Keratinocyte (primary cell): Measurements from ENCODE around the gene INCA1.

ENCODE experiments used
- EZH2 ChIP-seq: IDR thresholded peaks from one replicate; pipeline ENCODE4 v1.6.1; 2012; ENCODE audit warnings: inconsistent platforms, mild to moderate bottlenecking, low read length, moderate library complexity
- TF ChIP-seq, protein P1 (sequence below), 3 experiments: IDR thresholded peaks in 1 of 3; conservative IDR thresholded peaks in 1 of 3; optimal IDR thresholded peaks in 1 of 3; 2 replicates in 2 of 3; 3 replicates in 1 of 3; pipeline versions ENCODE3 to v1.5.1; 2011; ENCODE audit warnings: low read length in 3 of 3, mild to moderate bottlenecking in 3 of 3, moderate library complexity in 2 of 3, control low read depth in 1 of 3, inconsistent platforms in 1 of 3; ENCODE audit not compliant: insufficient read depth in 2 of 3; ENCODE audit errors: extremely low read depth in 1 of 3

DNA sequence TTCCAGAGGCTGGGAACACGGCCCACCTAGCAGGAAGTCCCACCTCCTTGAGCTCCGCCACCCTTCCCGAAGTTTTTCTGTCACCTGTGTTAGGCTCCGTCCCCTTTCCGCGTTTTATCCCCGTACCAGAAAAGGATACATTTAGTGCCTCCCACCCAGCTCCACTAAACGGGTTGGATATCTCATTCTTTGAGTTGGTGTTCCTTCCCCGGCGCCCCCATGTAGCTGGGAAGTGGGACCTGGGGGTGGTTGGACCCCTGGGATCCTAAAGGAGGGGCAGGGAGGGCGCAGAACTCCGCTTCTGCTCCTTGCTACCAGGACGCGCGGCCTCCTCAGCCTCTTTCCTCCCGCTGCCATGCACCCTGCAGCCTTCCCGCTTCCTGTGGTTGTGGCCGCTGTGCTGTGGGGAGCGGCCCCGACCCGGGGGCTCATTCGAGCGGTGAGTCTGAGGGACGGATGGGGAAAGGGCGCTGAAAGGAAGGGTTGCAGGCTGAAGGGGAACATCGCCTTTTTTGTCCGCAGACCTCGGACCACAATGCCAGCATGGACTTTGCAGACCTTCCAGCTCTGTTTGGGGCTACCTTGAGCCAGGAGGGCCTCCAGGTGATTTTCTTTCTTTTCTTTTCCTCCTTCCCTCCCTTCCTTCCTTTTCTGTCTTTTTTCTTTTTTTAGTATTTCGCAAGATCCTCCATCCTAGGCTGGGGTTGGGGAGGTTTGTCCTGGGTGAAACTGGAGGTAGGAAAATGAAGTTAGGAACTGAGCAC, 56.6 kb downstream of the INCA1 start:
- TF ChIP-seq, protein P1, sequence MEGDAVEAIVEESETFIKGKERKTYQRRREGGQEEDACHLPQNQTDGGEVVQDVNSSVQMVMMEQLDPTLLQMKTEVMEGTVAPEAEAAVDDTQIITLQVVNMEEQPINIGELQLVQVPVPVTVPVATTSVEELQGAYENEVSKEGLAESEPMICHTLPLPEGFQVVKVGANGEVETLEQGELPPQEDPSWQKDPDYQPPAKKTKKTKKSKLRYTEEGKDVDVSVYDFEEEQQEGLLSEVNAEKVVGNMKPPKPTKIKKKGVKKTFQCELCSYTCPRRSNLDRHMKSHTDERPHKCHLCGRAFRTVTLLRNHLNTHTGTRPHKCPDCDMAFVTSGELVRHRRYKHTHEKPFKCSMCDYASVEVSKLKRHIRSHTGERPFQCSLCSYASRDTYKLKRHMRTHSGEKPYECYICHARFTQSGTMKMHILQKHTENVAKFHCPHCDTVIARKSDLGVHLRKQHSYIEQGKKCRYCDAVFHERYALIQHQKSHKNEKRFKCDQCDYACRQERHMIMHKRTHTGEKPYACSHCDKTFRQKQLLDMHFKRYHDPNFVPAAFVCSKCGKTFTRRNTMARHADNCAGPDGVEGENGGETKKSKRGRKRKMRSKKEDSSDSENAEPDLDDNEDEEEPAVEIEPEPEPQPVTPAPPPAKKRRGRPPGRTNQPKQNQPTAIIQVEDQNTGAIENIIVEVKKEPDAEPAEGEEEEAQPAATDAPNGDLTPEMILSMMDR (optimal IDR thresholded peaks at IDR 0.05 in 1 of 3, IDR thresholded peaks at IDR 0.05 in 1 of 3, conservative IDR thresholded peaks at IDR 0.05 in 1 of 3; ENCODE audit: extremely low read depth in 1 of 3, insufficient read depth in 2 of 3, low read length in 3 of 3), result no peak
- TF ChIP-seq EZH2, result no peak
